HepG2 (cell line): ENCODE results near the gene GMEB2. TPM values are rescaled to one million over a fixed set of nuclear protein-coding genes. Genes with fewer than 3 reads are reported as not detected.

Experiments
- ATAC-seq: fragments of 200-7000 bp; cut with Tn5 transposase; 3 replicates; pipeline ENCODE4 v1.9.1; 2020; ENCODE audit warnings: mild to moderate bottlenecking, moderate library complexity
- BruUV-seq: library from RNA; stranded (reverse); fragments of 400-500 nt; replicated peaks from 2 replicates; lab custom pipeline; 2021; lab: Mats Ljungman, UMichigan
- CTCF ChIA-PET: fragments of 300-600 bp; formaldehyde crosslinking; extraction: SDS; loops from one replicate; lab custom pipeline; 2021; ENCODE audit warnings: low total read pairs, inconsistent platforms, low intra/inter-chr PET ratio; lab: Yijun Ruan, JAX
- POLR2A ChIA-PET: fragments of 350-600 bp; sonication (Branson Sonifier 250); formaldehyde crosslinking; loops from one replicate; lab custom pipeline; 2020; ENCODE audit warnings: antibody characterized with exemption, inconsistent platforms; lab: Yijun Ruan, JAX
- DNase-seq: peaks from one replicate; pipeline ENCODE4 v3.0.0-alpha.2; 2015; ENCODE audit warnings: low spot score
- FAIRE-seq: peaks from 3 replicates; lab custom pipeline; 2011; peaks lifted over from hg19 to GRCh38; lab: Jason Lieb, UNC
- H2AFZ ChIP-seq: one replicate; pipeline ENCODE4 v1.6.1; 2011; ENCODE audit warnings: low read length, inconsistent platforms
- H3K27ac ChIP-seq: fragments of 300-600 bp; 3 replicates; pipeline ENCODE4 v1.8.0; 2011; ENCODE audit warnings: mixed run types, mild to moderate bottlenecking, mixed read lengths, low read length, inconsistent platforms; ENCODE audit not compliant: insufficient read depth; ENCODE audit errors: extremely low read length
- H3K27me3 ChIP-seq, 2 experiments: fragments of 200-600 bp in 1 of 2; 2 replicates in 1 of 2; 3 replicates in 1 of 2; pipeline versions ENCODE4 v1.6.0 to v1.8.0; 2011; ENCODE audit warnings: low read length in 2 of 2, mild to moderate bottlenecking in 2 of 2, moderate library complexity in 2 of 2, inconsistent platforms in 1 of 2; ENCODE audit not compliant: insufficient read depth in 2 of 2, control insufficient read depth in 1 of 2
- H3K36me3 ChIP-seq, 2 experiments: fragments of 200-600 bp in 1 of 2; replicated peaks in 1 of 2; 2 replicates in 1 of 2; 3 replicates in 1 of 2; pipeline versions ENCODE4 v1.5.1 to v1.8.0; 2011; ENCODE audit warnings: low read length in 2 of 2, inconsistent platforms in 1 of 2; ENCODE audit not compliant: insufficient read depth in 2 of 2, control insufficient read depth in 1 of 2
- H3K4me1 ChIP-seq: 2 replicates; pipeline ENCODE4 v1.5.1; 2012; ENCODE audit warnings: low read length, inconsistent platforms; ENCODE audit not compliant: insufficient read depth
- H3K4me2 ChIP-seq: 2 replicates; pipeline ENCODE4 v1.6.0; 2011; ENCODE audit warnings: low read depth, low read length, inconsistent platforms
- H3K4me3 ChIP-seq, 3 experiments: fragments of 200-600 bp in 1 of 3; sonication (generic), shearing (Covaris generic) in 1 of 3; replicated peaks in 1 of 3; 2 replicates each; pipeline ENCODE4 v1.5.1; 2011 to 2016; ENCODE audit warnings: low read length in 3 of 3, inconsistent platforms in 2 of 3, low read depth in 2 of 3, mild to moderate bottlenecking in 2 of 3, control low read depth in 1 of 3, mixed read lengths in 1 of 3; ENCODE audit not compliant: insufficient read depth in 1 of 3
- H3K79me2 ChIP-seq: one replicate; pipeline ENCODE4 v1.6.1; 2011; ENCODE audit warnings: low read length, inconsistent platforms; ENCODE audit not compliant: insufficient read depth
- H3K9ac ChIP-seq: 2 replicates; pipeline ENCODE4 v1.6.0; 2011; ENCODE audit warnings: mild to moderate bottlenecking, low read depth, low read length, inconsistent platforms; ENCODE audit not compliant: insufficient read depth
- H3K9me3 ChIP-seq: 2 replicates; pipeline ENCODE4 v1.5.1; 2012; ENCODE audit warnings: mild to moderate bottlenecking, low read length
- H4K20me1 ChIP-seq: 2 replicates; pipeline ENCODE4 v1.6.0; 2011; ENCODE audit warnings: inconsistent platforms, mild to moderate bottlenecking, low read length, moderate library complexity; ENCODE audit not compliant: insufficient read depth
- ADNP ChIP-seq: sonication (generic); formaldehyde crosslinking; IDR thresholded peaks from 2 replicates; pipeline ENCODE4 v1.4.0; 2020; ENCODE audit warnings: missing genetic modification reagents
- DPF2 ChIP-seq: sonication (generic); formaldehyde crosslinking; IDR thresholded peaks from 2 replicates; pipeline ENCODE4 v1.4.0; 2020; ENCODE audit warnings: mild to moderate bottlenecking, low read depth, missing genetic modification reagents, borderline replicate concordance
- FOXC1 ChIP-seq: sonication (generic); formaldehyde crosslinking; IDR thresholded peaks from 2 replicates; pipeline ENCODE4 v1.8.0; 2022; ENCODE audit warnings: mild to moderate bottlenecking, missing genetic modification reagents, borderline replicate concordance
- MIER3 ChIP-seq: IDR thresholded peaks from 2 replicates; pipeline ENCODE4 v1.6.1; 2016; ENCODE audit warnings: missing compliant biosample characterization, borderline replicate concordance
- RBFOX2 ChIP-seq: fragments of 200-400 bp; formaldehyde crosslinking; IDR thresholded peaks from 2 replicates; pipeline ENCODE4 v1.6.1; 2017; ENCODE audit warnings: low read depth, mild to moderate bottlenecking, low read length
- SIN3B ChIP-seq: fragments of 150-350 bp; IDR thresholded peaks from 2 replicates; pipeline ENCODE4 v1.6.1; 2014; ENCODE audit warnings: low read length
- TRIM24 ChIP-seq: sonication (generic); formaldehyde crosslinking; IDR thresholded peaks from 2 replicates; pipeline ENCODE4 v1.8.0; 2022; ENCODE audit warnings: mild to moderate bottlenecking, missing genetic modification reagents
- ZFP36 ChIP-seq: fragments of 150-350 bp; IDR thresholded peaks from 2 replicates; pipeline ENCODE4 v1.6.1; 2018; ENCODE audit warnings: borderline replicate concordance, low read length, low read depth; ENCODE audit not compliant: partially characterized antibody
- ZNF12 ChIP-seq: sonication (generic); formaldehyde crosslinking; IDR thresholded peaks from 2 replicates; pipeline ENCODE4 v1.5.0; 2020; ENCODE audit warnings: missing genetic modification reagents
- ZNF136 ChIP-seq: sonication (generic); formaldehyde crosslinking; IDR thresholded peaks from 2 replicates; pipeline ENCODE4 v1.8.1; 2022; ENCODE audit warnings: low read depth, mild to moderate bottlenecking, moderate library complexity, missing genetic modification reagents
- ZNF232 ChIP-seq: sonication (generic); formaldehyde crosslinking; IDR thresholded peaks from 2 replicates; pipeline ENCODE4 v1.4.0; 2020; ENCODE audit warnings: missing genetic modification reagents, borderline replicate concordance
- ZNF335 ChIP-seq: sonication (generic); formaldehyde crosslinking; IDR thresholded peaks from 2 replicates; pipeline ENCODE4 v1.4.0; 2020; ENCODE audit warnings: missing genetic modification reagents
- ZNF441 ChIP-seq: sonication (generic); formaldehyde crosslinking; IDR thresholded peaks from 2 replicates; pipeline ENCODE4 v1.7.0; 2021; ENCODE audit warnings: missing genetic modification reagents, borderline replicate concordance
- ZNF446 ChIP-seq: sonication (generic); formaldehyde crosslinking; IDR thresholded peaks from 2 replicates; pipeline ENCODE4 v1.5.0; 2020; ENCODE audit warnings: mild to moderate bottlenecking, missing genetic modification reagents
- ZNF549 ChIP-seq: sonication (generic); formaldehyde crosslinking; IDR thresholded peaks from 2 replicates; pipeline ENCODE4 v1.5.0; 2020; ENCODE audit warnings: missing genetic modification reagents
- ZNF672 ChIP-seq: sonication (generic); formaldehyde crosslinking; IDR thresholded peaks from 2 replicates; pipeline ENCODE4 v1.8.1; 2022; ENCODE audit warnings: missing genetic modification reagents
- WGBS: methylation state at CpG from one replicate; pipeline ENCODE4 v1.1.6; 2017; ENCODE audit warnings: low lambda C conversion rate; 5-methylcytosine and 5-hydroxymethylcytosine counted together
- in situ Hi-C: cut with HindIII; loops from 2 replicates; pipeline ENCODE4 v1.10.0; 2017; ENCODE audit warnings: low pct_unique_long_range_greater_than_20kb; ENCODE audit not compliant: extremely low pct_ligation_motif_present
- intact Hi-C: fragments of 100-400 bp; cut with micrococcal nuclease; formaldehyde crosslinking; loops from one replicate; pipeline ENCODE4 v1.10.0; 2022; ENCODE audit not compliant: unreplicated experiment
- polyA plus RNA-seq, 8 experiments: library from polyadenylated mRNA; depleted of rRNA in 3 of 8; stranded (reverse) in 7 of 8; unstranded in 1 of 8; fragments of >200 nt; fragmentation: Illumina TruSeq in 4 of 8; extraction: Trizol in 4 of 8; gene quantifications; 2 replicates each; pipeline versions ENCODE4 v1.2.1 to v1.2.3, GENCODE V29; 2011 to 2016; ENCODE audit warnings: low read depth in 4 of 8, missing spikeins in 1 of 8, mixed read lengths in 1 of 8; ENCODE audit not compliant: insufficient read depth in 1 of 8
- total RNA-seq, 5 experiments: library from RNA; depleted of rRNA; stranded (reverse); fragments of >200 nt; fragmentation: Illumina TruSeq; extraction: Trizol; gene quantifications; 2 replicates each; pipeline ENCODE4 v1.2.3, GENCODE V29; 2016; ENCODE audit warnings: low read depth in 1 of 5
- TF ChIP-seq, protein P1 (sequence below): sonication (generic); formaldehyde crosslinking; IDR thresholded peaks from 2 replicates; pipeline ENCODE4 v1.5.1; 2020; ENCODE audit warnings: mild to moderate bottlenecking, missing genetic modification reagents, moderate library complexity
- TF ChIP-seq, protein P2 (sequence below): sonication (generic); formaldehyde crosslinking; IDR thresholded peaks from 2 replicates; pipeline ENCODE4 v1.8.1; 2023; ENCODE audit warnings: mild to moderate bottlenecking, missing genetic modification reagents
- TF ChIP-seq, protein P3 (sequence below): sonication (generic); formaldehyde crosslinking; IDR thresholded peaks from 2 replicates; pipeline ENCODE4 v1.4.0; 2020; ENCODE audit warnings: missing genetic modification reagents

GMEB2 gene
- total and polyA plus RNA-seq, 2 of the 13 experiments (the other 11 are each of a cell fraction or from before 2014, with no cell fraction given) = 10.6 to 12.4 TPM

DNA sequence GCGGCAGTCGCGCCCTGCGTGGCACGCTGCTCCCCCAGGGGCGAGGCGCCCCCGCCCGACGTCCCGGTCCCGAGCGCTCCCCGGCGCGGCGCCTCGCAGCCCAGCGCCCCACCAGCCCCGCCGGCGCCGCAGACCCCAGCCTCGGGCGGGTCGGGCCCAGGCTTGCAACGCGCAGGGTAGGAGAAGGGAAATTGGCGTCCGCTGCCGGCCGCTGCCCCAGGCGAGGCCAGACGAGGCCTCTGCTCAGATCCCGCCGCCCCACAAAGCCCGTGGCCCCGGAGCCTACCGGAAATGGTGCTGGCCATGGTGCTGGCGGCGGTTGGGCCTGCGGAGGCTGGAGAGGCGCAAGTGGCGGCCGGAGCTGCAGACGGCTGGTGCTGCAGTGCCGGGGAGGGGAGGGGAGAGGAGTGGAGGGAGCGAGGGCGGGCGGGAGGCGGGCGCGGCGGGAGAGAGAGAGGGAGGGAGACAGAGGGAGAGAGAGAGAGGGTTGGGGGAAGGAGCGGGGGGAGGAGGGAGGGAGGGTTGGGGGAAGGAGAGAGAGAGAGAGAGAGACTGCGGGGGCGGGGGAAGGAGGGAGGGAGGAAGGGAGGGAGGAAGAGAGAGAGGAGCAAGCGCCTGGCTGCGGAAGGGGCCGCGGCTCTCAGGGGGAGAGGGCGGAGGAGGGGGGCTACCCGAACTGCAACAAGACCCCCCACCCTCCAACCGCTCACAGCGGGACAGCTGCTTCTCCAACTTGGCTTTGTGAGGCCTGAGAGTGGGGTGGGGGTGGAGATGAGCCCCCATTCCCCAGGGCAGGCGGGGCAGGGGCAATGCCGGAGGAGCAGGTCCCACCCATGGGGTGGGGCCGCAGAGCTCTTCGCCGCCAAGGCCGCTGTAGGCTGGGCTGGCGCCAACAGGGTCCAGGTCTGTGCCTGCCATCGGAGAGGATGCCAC, 26.4 kb upstream of the GMEB2 start, which contains the start of gene STMN3:
TSS of gene STMN3 (minus strand) at position 384 of the 933 bp plus-strand sequence. CDS start at position 305, 79 bp downstream.
- CTCF ChIA-PET = no interaction called here
- H3K4me1 ChIP-seq = peaks cover 35% of the 10 kb centered on the region
- peak; percentile 97 for TF ChIP-seq ZNF441 (CRISPR knock-in tag)
- TF ChIP-seq, protein P1, sequence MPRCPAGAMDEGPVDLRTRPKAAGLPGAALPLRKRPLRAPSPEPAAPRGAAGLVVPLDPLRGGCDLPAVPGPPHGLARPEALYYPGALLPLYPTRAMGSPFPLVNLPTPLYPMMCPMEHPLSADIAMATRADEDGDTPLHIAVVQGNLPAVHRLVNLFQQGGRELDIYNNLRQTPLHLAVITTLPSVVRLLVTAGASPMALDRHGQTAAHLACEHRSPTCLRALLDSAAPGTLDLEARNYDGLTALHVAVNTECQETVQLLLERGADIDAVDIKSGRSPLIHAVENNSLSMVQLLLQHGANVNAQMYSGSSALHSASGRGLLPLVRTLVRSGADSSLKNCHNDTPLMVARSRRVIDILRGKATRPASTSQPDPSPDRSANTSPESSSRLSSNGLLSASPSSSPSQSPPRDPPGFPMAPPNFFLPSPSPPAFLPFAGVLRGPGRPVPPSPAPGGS (CRISPR knock-in tag) = peak; percentile 93
- no peak; the same call in 1 of the 2 replicates for TF ChIP-seq DPF2
- peak; percentile 89; the same call in 1 of the 2 replicates for TF ChIP-seq ZNF136
- TF ChIP-seq MIER3 = peak; percentile 99
- peak; percentile 96 for TF ChIP-seq FOXC1 (CRISPR knock-in tag)
- TF ChIP-seq ADNP (CRISPR knock-in tag) = no peak
- no peak for TF ChIP-seq SIN3B
- peak; percentile 92; the same call in 1 of the 2 replicates for TF ChIP-seq ZNF672
- peak; percentile 96 for TF ChIP-seq ZNF335 (CRISPR knock-in tag)
- peak; percentile 98 for TF ChIP-seq ZNF446
- TF ChIP-seq ZNF549 (CRISPR knock-in tag) = no peak
- TF ChIP-seq ZNF12 (CRISPR knock-in tag) = peak; percentile 95
- peak; percentile 63; the same call in 1 of the 2 replicates for TF ChIP-seq TRIM24 (CRISPR knock-in tag)
- TF ChIP-seq RBFOX2 = peak; percentile 55; the same call in 1 of the 2 replicates
- TF ChIP-seq, protein P2, sequence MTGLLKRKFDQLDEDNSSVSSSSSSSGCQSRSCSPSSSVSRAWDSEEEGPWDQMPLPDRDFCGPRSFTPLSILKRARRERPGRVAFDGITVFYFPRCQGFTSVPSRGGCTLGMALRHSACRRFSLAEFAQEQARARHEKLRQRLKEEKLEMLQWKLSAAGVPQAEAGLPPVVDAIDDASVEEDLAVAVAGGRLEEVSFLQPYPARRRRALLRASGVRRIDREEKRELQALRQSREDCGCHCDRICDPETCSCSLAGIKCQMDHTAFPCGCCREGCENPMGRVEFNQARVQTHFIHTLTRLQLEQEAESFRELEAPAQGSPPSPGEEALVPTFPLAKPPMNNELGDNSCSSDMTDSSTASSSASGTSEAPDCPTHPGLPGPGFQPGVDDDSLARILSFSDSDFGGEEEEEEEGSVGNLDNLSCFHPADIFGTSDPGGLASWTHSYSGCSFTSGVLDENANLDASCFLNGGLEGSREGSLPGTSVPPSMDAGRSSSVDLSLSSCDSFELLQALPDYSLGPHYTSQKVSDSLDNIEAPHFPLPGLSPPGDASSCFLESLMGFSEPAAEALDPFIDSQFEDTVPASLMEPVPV (CRISPR knock-in tag) = peak; percentile 84
- TF ChIP-seq ZFP36 = no peak
- TF ChIP-seq, protein P3, sequence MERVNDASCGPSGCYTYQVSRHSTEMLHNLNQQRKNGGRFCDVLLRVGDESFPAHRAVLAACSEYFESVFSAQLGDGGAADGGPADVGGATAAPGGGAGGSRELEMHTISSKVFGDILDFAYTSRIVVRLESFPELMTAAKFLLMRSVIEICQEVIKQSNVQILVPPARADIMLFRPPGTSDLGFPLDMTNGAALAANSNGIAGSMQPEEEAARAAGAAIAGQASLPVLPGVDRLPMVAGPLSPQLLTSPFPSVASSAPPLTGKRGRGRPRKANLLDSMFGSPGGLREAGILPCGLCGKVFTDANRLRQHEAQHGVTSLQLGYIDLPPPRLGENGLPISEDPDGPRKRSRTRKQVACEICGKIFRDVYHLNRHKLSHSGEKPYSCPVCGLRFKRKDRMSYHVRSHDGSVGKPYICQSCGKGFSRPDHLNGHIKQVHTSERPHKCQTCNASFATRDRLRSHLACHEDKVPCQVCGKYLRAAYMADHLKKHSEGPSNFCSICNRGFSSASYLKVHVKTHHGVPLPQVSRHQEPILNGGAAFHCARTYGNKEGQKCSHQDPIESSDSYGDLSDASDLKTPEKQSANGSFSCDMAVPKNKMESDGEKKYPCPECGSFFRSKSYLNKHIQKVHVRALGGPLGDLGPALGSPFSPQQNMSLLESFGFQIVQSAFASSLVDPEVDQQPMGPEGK (CRISPR knock-in tag) = peak; percentile 84
- peak; percentile 98 for TF ChIP-seq ZNF232 (CRISPR knock-in tag)

More for the DNA sequence above, 26.4 kb upstream of the GMEB2 start, which contains the start of gene STMN3:
- BruUV-seq = no TSS peak
- Histone ChIP-seq H3K79me2 (peaks cover 6% of the 10 kb centered on the region), H3K27me3 (no peaks in the 10 kb centered on the region), H3K9ac (peak within 1 kb of the TSS; percentile 64), H2AFZ (no peak within 1 kb of the TSS), H3K4me2 (peak within 1 kb of the TSS; percentile 80), H3K27ac (peak within 1 kb of the TSS; percentile 64), H3K4me3 (peak within 1 kb of the TSS; percentile 66 to 83 (median 80)), H4K20me1 (peaks cover 3% of the 10 kb centered on the region; the same call in 1 of the 2 replicates), H3K36me3 (no peaks in the 10 kb centered on the region; a peak in 1 of 5 replicates), H3K9me3 (no peaks in the 10 kb centered on the region)
- 7% methylated on average over 40 of the region's 73 CpGs for WGBS
- DNase-seq = peak; percentile 82
- POLR2A ChIA-PET = interaction anchor here (0.6 to 4.3 kb wide), 9 partner anchors 11 to 409 kb away, joined by 3 to 58 read pairs (median 4); partner anchors contain the start of genes GMEB2, HELZ2, TCEA2 and UCKL1
- peak; percentile 67 for ATAC-seq
- FAIRE-seq = peak; percentile 51
- in situ Hi-C loops = no loop called here
- intact Hi-C loops = loop anchor here (10.0 kb wide), 1 partner anchor 119 kb away; the partner anchor contains the start of gene PTK6
